H1 (cell line): ENCODE results near the gene C2orf76. TPM values are rescaled to one million over a fixed set of nuclear protein-coding genes. Genes with fewer than 3 reads are reported as not detected.

Experiments used
- ATF3 ChIP-seq: IDR thresholded peaks from 2 replicates; pipeline ENCODE4 v1.6.1; 2011; ENCODE audit warnings: low read depth, mild to moderate bottlenecking, low read length; ENCODE audit not compliant: insufficient read depth
- CEBPB ChIP-seq: IDR thresholded peaks from 2 replicates; pipeline ENCODE4 v1.6.1; 2012; ENCODE audit warnings: low read depth, low read length
- TBP ChIP-seq: IDR thresholded peaks from 2 replicates; pipeline ENCODE4 v1.6.1; 2011; ENCODE audit warnings: low read depth, low read length, improper control_type of control experiment
- TCF12 ChIP-seq: IDR thresholded peaks from 2 replicates; pipeline ENCODE4 v1.6.1; 2011; ENCODE audit warnings: low read depth, mild to moderate bottlenecking, low read length
- polyA plus RNA-seq, 7 experiments: library from polyadenylated mRNA; depleted of rRNA in 3 of 7; stranded (reverse) in 5 of 7; unstranded in 2 of 7; fragments of >200 nt in 5 of 7; fragments of 200-250 nt in 2 of 7; gene quantifications; 1 replicate in 5 of 7; 2 replicates in 1 of 7; 4 replicates in 1 of 7; pipeline versions ENCODE4 v1.2.1 to v1.2.3, GENCODE V29; 2011 to 2013; ENCODE audit warnings: missing spikeins in 2 of 7, mixed read lengths in 2 of 7
- total RNA-seq: library from RNA; stranded (reverse); fragmentation: NEBNext Ultra II Directional; extraction: Animal tissue kit (Norgen Biotek cat#: 25700); gene quantifications from 2 replicates; pipeline ENCODE4 v1.2.1, GENCODE V29; 2021

The C2orf76 gene
- total and polyA plus RNA-seq, 2 of the 8 experiments (the other 6 are each of a cell fraction or from before 2014, with no cell fraction given), result 4.4 to 5.0 TPM

DNA sequence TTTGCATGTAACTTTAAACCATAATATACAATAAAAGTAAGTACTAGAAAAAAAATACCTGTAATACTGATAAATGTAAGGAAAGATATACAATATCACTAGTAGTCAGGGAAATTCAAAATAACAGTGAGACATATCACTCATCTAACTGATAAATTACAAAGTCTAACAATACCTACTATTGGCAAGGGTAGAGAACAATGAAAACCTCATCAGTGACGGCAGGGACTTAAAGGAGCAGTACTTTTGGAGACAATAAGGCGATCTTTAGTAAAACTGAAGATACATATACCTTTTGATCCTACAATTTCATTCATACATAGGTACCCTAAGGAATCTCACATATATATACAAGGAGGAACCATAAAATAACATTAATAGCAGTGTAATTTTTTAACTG lies 24.9 kb downstream of the C2orf76 start (continued):
- no peak for TF ChIP-seq TCF12
- TF ChIP-seq TBP, result no peak
- no peak for TF ChIP-seq ATF3
- TF ChIP-seq CEBPB, result no peak
- TF ChIP-seq, all 59 proteins: peak for 0
